Right lobe of liver (tissue), 4 donors: ENCODE results near the gene MICU1.

Experiments used
- POLR2A ChIP-seq: fragments of 450-650 bp; IDR thresholded peaks from one replicate; pipeline ENCODE4 v1.6.1; 2017; ENCODE audit warnings: antibody characterized with exemption, mild to moderate bottlenecking
- TF ChIP-seq, protein P1 (sequence below), 4 donors: fragments of 200-600 bp in 3 of 4; fragments of 450-650 bp in 1 of 4; IDR thresholded peaks; one replicate each; pipeline versions ENCODE4 v1.5.1 to v1.8.0; 2016 to 2022; ENCODE audit warnings: antibody characterized with exemption in 4 of 4, mild to moderate bottlenecking in 2 of 4
- donor health status: DM: no; HTN: no; CAD: no.
- donor health status: DM: no; HTN: no; CAD: no.
- donor health status: DM: no; HTN: yes; CAD: no.

- TF ChIP-seq, protein P1, sequence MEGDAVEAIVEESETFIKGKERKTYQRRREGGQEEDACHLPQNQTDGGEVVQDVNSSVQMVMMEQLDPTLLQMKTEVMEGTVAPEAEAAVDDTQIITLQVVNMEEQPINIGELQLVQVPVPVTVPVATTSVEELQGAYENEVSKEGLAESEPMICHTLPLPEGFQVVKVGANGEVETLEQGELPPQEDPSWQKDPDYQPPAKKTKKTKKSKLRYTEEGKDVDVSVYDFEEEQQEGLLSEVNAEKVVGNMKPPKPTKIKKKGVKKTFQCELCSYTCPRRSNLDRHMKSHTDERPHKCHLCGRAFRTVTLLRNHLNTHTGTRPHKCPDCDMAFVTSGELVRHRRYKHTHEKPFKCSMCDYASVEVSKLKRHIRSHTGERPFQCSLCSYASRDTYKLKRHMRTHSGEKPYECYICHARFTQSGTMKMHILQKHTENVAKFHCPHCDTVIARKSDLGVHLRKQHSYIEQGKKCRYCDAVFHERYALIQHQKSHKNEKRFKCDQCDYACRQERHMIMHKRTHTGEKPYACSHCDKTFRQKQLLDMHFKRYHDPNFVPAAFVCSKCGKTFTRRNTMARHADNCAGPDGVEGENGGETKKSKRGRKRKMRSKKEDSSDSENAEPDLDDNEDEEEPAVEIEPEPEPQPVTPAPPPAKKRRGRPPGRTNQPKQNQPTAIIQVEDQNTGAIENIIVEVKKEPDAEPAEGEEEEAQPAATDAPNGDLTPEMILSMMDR (IDR thresholded peaks at IDR 0.05): no peak
- TF ChIP-seq POLR2A: no peak
Observed at GRCh38 chr10:72523062-72523461, 102.8 kb downstream of the MICU1 start.
